B cell (primary cell): ENCODE results near the gene ITPKB.

ENCODE experiments used
- CTCF ChIP-seq: fragments of 200-600 bp; IDR thresholded peaks from one replicate; pipeline ENCODE4 v1.8.0; 2022; ENCODE audit warnings: antibody characterized with exemption, mild to moderate bottlenecking
- EZH2 ChIP-seq: IDR thresholded peaks from 2 replicates; pipeline ENCODE4 v1.6.1; 2012; ENCODE audit warnings: borderline replicate concordance, low read depth, mild to moderate bottlenecking, moderate library complexity, low read length; ENCODE audit not compliant: insufficient read depth, poor library complexity, severe bottlenecking

- TF ChIP-seq CTCF (no peak), EZH2 (no peak)
These were observed 43.0 kb upstream of the ITPKB start for GRCh38 chr1:226781937-226782609.
